ENCODE data around the gene LATS1.

Gene LATS1

DNA sequence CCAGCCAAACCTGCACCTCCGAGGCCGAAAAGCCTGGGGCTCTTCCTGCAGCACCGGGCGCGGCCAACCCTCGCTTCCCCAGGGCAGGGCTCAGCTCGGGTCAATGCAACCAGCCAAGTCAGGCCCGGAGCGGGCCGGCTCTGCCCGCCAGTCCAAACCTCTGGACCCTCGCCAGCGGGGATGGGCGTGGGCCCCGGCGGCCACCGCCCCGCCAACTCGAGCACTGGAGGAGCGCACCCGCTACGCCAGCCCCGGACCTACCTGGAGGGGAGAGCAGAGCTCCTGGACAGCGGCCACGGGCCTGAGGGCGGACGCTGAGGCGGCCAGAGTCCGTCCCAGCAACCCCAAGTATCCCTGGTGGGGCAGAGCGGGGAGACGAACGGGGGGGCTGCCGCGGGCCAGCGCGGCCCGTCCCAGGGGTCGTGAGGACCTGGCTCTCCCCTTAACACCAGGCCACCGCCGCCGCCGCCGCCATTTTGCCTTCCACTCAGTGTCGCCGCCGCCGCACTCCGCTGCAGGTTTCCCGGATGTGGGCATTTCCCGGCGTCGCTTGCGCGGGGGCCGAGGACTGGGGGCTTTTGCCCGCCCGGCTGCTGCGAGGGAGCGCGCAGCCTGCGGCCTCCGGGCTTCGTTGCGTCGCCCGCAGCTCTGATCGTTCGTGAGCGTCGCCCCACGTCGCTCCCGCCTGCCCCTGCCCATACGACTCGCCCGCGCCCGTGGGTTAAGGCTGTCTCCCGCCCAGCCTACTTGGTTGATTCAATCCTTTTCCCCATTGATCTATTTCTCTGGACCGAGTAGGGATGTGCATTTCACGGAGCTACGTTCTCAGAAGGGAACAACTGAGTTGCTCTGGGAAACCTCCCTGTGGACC, at the start of gene LATS1:
Gene LATS1 (minus strand): TSS at position 514 of the 871 bp plus-strand sequence. CDS start 15,975 bp downstream, outside the sequence.
- H3K4me3 ChIP-seq (ENCODE audit: control insufficient read depth, low read depth, low read length), result peak within 1 kb of the TSS; percentile 89
- TF ChIP-seq, protein P1, sequence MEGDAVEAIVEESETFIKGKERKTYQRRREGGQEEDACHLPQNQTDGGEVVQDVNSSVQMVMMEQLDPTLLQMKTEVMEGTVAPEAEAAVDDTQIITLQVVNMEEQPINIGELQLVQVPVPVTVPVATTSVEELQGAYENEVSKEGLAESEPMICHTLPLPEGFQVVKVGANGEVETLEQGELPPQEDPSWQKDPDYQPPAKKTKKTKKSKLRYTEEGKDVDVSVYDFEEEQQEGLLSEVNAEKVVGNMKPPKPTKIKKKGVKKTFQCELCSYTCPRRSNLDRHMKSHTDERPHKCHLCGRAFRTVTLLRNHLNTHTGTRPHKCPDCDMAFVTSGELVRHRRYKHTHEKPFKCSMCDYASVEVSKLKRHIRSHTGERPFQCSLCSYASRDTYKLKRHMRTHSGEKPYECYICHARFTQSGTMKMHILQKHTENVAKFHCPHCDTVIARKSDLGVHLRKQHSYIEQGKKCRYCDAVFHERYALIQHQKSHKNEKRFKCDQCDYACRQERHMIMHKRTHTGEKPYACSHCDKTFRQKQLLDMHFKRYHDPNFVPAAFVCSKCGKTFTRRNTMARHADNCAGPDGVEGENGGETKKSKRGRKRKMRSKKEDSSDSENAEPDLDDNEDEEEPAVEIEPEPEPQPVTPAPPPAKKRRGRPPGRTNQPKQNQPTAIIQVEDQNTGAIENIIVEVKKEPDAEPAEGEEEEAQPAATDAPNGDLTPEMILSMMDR (conservative IDR thresholded peaks at IDR 0.05; ENCODE audit: control insufficient read depth, insufficient read depth, low read depth, low read length), result no peak
- DNase-seq (ENCODE audit: low read depth), result peak; percentile 78

DNA sequence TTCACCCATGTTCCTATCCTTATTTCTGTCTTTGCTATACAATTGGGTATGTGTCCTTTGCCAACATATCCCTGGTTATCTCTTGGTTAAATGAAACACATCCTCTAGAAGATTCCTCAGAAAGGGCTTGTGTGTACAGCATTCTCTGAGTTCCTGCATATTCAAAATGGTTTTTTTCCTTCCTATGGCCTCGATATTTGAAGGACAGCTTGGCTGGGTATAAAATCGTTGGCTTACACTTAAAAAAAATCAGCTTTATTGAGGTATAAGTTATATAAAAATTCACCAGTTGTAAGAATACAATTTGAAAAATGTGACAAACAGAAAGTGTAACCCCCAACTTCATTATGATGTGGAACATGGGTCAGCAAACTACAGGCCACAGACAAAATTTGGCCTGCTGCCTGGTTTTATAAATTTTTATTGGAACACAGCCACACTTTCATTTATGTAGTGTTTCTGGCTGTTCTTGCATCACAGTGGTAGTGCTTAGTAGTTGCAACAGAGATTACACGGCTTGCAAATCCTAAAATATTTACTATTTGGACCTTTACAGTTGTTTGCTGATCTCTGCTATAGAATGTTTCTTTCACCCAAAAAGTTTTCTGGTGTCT, 48.4 kb upstream of the LATS1 start:
- TF ChIP-seq, protein P1 (conservative IDR thresholded peaks at IDR 0.05; ENCODE audit: control insufficient read depth, insufficient read depth, low read depth, low read length), result no peak
- no peak overlapping the region for H3K4me3 ChIP-seq (ENCODE audit: control insufficient read depth, low read depth, low read length)
- peak; percentile 90 for DNase-seq (ENCODE audit: low read depth)

DNA sequence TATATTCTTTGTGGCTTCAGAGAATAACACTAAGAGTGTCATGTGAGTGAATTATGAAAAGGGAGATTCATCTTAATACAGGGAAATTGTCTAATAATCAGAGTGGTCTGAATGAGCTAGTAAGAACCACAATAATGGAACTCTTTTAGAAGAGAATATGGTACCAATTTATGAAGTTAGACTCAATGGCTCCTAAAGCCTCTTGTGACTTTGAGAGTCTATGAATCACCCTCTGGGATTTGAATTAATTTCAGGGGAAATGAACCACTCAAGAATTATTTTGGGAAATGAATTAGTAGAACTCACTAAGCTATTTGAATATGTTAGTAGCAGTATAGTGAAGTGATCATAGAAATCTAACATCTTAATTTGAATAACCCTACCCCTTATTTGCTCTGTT, 46.0 kb upstream of the LATS1 start:
- peak; percentile 69 for DNase-seq (ENCODE audit: low read depth)
- TF ChIP-seq, protein P1 (conservative IDR thresholded peaks at IDR 0.05; ENCODE audit: control insufficient read depth, insufficient read depth, low read depth, low read length), result no peak
- H3K4me3 ChIP-seq (ENCODE audit: control insufficient read depth, low read depth, low read length), result no peak overlapping the region

DNA sequence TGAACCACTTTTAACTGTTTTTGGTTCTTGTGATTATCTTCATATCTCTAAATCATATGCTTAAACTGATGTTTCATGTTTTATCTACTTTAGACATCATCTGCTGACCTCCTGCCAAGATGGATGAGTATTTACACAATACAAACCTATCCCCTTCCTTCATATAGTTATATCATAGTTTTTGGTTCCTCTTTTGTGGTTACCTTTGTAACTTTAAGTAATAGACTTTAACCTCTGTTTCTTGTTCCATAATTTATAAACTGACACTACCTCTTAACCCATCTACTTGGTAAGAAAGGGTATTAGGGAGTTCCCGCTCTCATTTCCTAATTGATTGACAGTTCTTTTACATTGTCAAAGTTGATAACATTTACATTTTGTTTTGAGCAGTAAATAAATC, 43.5 kb upstream of the LATS1 start:
- no peak overlapping the region for H3K4me3 ChIP-seq (ENCODE audit: control insufficient read depth, low read depth, low read length)
- DNase-seq (ENCODE audit: low read depth), result no peak
- TF ChIP-seq, protein P1 (conservative IDR thresholded peaks at IDR 0.05; ENCODE audit: control insufficient read depth, insufficient read depth, low read depth, low read length), result no peak

DNA sequence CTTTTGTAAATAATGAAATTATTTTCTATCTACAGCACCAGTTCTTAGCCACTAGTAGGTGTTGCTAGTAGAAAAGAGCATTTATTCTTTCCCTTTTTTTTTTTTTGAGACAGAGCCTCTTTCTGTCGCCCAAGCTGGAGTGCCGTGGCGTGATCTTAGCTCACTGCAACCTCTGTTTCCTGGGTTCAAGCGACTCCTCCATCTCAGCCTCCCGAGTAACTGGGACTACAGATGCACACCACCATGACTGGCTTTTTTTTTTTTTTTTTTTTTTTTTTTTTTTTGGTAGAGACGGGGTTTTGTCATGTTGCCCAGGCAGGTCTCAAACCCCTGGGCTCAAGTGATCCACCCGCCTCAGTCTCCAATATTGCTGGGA, 38.3 kb upstream of the LATS1 start:
- no peak for DNase-seq (ENCODE audit: low read depth)

More for the DNA sequence above, 38.3 kb upstream of the LATS1 start:
- TF ChIP-seq, protein P1 (conservative IDR thresholded peaks at IDR 0.05; ENCODE audit: control insufficient read depth, insufficient read depth, low read depth, low read length), result no peak
- H3K4me3 ChIP-seq (ENCODE audit: control insufficient read depth, low read depth, low read length), result no peak overlapping the region

Data from fibroblast of mammary gland (primary cell).